H7 (cell line): Measurements from ENCODE around the gene INSR. TPM values are rescaled to one million over a fixed set of nuclear protein-coding genes. Genes with fewer than 3 reads are reported as not detected.
A peak's percentile ranks its signal among the peaks of the same experiment; 100 is the strongest.

Experiments used
- DNase-seq: peaks from one replicate; pipeline ENCODE4 v3.0.0; 2012
- H3K27me3 ChIP-seq: 2 replicates; pipeline ENCODE4 v1.6.0; 2011; ENCODE audit warnings: mild to moderate bottlenecking, low read length; ENCODE audit not compliant: control insufficient read depth, insufficient read depth
- H3K36me3 ChIP-seq: replicated peaks from 2 replicates; pipeline ENCODE4 v1.5.1; 2011; ENCODE audit warnings: low read length; ENCODE audit not compliant: control insufficient read depth, insufficient read depth
- H3K4me3 ChIP-seq: 2 replicates; pipeline ENCODE4 v1.5.1; 2011; ENCODE audit warnings: low read depth, mild to moderate bottlenecking, control low read depth, low read length, moderate library complexity; ENCODE audit not compliant: insufficient read depth
- total RNA-seq: library from RNA; depleted of rRNA; stranded (reverse); fragments of >200 nt; shearing (Covaris generic); gene quantifications from 2 replicates; pipeline ENCODE4 v1.2.3, GENCODE V29; 2014

INSR gene
- total RNA-seq, 1 experiment from 2014 or later: 10.0 TPM

DNA sequence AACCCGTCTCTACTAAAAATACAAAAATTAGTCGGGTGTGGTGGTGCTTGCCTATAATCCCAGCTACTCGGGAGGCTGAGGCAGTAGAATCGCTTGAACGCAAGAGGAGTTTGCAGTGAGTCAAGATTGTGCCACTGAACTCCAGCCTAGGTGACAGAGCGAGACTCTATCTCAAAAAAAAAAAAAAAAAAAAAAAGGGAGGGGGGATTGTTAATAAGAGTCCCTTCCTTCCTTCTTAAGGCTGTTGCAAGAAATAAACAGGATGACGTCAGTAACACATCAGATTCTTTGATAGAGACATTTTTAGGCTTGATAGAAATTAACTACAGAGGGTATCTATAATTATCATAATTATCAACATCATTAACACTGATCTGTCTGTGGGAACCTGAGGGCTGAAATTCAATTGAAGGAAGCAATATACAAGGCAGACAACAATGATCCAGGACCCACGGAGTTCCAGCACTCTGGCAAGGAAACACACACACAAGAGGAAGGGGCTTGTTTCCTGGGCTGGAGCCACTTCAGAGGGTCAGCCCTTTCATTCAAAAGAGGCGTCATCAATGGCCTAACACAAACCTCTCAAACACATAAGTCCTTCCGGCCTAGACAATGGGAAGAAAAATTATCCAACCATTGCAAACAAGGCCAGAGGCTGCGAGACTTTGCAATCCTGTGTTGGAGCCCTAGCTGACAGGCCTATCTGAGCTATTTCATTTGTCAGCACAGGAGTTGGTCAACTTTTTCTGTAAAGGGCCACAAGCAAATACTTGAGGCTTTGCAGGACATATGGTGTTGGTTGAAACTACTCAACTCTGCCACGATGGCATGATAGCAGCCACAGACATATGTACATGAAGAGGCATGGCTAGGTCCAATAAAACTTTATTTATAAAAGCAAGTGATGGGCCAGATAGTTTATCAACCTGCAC, 105.2 kb downstream of the INSR start:
- no peaks in the 10 kb centered on the region for H3K36me3 ChIP-seq
- H3K4me3 ChIP-seq: no peak overlapping the region
- DNase-seq: no peak
- H3K27me3 ChIP-seq: no peaks in the 10 kb centered on the region; the same call in 1 of the 2 replicates

DNA sequence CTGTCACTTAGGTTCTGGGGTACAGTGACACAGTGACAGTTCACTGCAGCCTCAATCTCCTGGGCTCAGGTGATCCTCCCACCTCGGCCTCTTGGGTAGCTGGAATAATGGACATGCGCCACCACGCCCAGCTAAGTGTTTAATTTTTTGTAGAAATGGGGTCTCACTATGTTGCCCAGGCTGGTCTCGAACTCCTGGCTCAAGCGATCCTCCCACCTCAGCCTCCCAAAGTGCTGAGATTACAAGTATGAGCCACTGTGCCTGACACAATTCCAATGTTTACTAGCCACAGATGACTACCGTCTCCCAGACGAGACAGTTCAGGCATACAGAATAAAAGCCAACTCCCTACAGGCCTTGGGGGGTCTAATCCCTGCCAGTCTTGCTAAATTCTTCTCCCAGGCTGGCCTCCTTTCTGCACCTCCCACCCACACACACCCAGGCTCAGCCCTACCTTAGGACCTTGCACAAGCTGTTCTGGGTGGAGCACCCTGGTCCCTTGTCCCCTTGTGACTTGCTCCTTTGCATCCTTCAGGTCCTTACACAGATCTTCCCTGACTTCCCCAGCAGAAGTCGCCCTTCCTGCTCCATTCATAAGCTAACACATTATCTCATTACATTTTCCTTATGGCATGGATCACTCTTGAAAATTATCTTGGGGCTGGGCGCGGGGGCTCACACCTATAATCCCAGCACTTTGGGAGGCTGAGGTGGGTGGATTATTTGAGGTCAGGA, 106.4 kb downstream of the INSR start:
- no peak for DNase-seq
- Histone ChIP-seq H3K36me3 (no peaks in the 10 kb centered on the region), H3K27me3 (no peaks in the 10 kb centered on the region; the same call in 1 of the 2 replicates), H3K4me3 (no peak overlapping the region)

DNA sequence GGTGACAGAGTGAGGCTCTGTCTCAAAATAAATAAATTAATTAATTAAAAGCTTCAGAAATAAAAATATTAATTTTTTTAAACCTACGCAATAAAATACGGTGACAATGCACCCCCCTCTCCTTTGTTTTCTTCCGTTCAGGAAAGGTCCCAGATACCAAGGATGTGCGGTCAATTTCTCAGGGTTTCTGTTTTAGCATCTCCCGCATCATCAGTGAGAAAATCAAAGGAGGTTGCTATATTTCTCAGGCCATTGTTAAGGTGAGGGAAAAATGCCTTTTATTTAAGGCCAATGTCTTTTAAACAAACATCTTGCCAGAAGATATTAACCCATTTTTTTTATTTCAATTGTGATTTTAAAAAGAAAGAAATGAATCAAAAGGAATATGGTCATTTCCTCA, 111.7 kb downstream of the INSR start:
- no peak overlapping the region for H3K4me3 ChIP-seq
- no peaks in the 10 kb centered on the region for H3K27me3 ChIP-seq
- no peaks in the 10 kb centered on the region for H3K36me3 ChIP-seq
- DNase-seq: no peak

DNA sequence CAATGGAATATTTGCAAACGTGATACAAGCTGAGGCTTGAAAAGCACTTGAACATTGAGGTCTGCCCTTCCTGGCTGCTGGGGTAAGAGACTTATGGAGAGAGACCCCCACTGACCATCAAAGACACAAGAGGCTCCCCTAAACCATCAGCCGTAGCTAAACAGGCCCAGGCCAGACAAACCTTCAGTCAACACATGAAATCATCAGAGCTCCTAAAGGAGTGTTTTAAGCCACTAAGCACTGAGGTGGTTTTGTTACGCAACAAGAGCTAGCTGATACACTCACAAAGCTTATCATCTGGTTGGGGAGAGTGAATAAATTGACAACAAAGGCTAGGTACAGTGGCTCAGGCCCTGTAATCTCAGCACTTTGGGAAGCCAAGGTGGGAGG, 114.3 kb downstream of the INSR start:
- H3K4me3 ChIP-seq: no peak overlapping the region
- DNase-seq: no peak
- no peaks in the 10 kb centered on the region for H3K27me3 ChIP-seq
- H3K36me3 ChIP-seq: no peaks in the 10 kb centered on the region

DNA sequence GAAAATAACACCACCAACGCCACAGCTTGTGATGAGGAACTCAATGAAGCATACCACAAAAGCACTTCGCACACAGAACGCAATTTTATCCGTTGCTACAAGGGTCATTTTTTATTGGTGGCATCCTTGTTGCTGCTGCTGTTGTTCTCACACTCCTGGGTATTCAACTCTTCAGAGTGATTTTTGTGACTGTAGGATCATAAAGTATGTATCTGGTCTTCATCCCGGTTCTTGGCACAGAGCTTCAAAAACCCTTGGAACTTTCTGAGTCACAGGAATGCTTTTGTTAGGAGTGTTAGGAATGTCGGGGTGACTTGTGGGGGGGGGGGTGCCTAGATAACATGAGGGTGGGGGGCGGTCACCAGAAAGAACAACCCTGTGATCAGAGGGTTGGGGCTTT, 116.3 kb downstream of the INSR start:
- Histone ChIP-seq H3K4me3 (no peak overlapping the region), H3K27me3 (no peaks in the 10 kb centered on the region), H3K36me3 (no peaks in the 10 kb centered on the region)
- DNase-seq: no peak

GRCh38 chr19:7176792-7177191, 117.4 kb downstream of the INSR start:
- H3K36me3 ChIP-seq: no peaks in the 10 kb centered on the region; the same call in 1 of the 2 replicates
- H3K4me3 ChIP-seq: no peak overlapping the region
- no peak for DNase-seq

DNA sequence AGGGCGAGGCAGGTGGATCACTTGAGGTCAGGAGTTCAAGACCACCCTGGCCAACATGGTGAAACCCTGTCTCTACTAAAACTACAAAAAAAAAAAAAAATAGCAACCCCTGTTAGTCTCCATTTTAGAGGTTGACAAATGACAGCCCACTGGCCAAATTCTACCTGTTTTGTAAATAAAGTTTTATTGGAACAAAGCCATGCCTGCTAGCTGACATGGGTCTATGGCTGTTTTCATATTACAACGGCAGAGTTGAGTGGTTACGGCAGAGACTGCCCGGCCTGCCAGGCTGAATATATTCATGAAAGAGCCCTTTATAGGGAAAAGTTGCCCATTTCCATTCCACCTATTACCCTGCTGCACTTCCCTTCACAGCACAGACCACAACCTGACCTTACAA, 121.4 kb downstream of the INSR start:
- Histone ChIP-seq H3K27me3 (no peaks in the 10 kb centered on the region), H3K4me3 (no peak overlapping the region), H3K36me3 (peaks cover 12% of the 10 kb centered on the region)
- no peak for DNase-seq

More at GRCh38 chr19:7176792-7177191, 117.4 kb downstream of the INSR start:
- no peaks in the 10 kb centered on the region for H3K27me3 ChIP-seq

DNA sequence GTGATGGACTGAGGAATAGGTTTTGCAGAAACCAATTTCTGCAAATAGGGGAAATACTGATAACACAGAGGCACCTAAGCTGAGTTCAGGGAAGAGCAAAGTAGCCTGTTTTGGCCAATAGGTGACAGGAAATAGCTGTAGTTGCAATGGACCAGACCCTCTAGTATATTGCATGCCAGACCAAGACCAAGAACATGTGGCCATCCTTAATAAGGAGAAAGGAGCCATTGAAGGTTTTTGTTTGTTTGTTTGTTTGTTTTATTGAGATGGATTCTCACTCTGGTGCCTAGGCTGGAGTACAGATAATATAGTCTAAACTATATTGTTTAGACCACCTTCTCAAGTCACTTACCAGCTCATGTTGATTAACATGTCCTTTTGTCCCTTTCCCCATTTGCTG, 123.2 kb downstream of the INSR start:
- no peak for DNase-seq
- Histone ChIP-seq H3K36me3 (peaks cover 12% of the 10 kb centered on the region), H3K27me3 (no peaks in the 10 kb centered on the region), H3K4me3 (no peak overlapping the region)

GRCh38 chr19:7168941-7169340, 125.3 kb downstream of the INSR start:
- no peak overlapping the region for H3K4me3 ChIP-seq
- peaks cover 12% of the 10 kb centered on the region for H3K36me3 ChIP-seq
- no peak for DNase-seq
- no peaks in the 10 kb centered on the region for H3K27me3 ChIP-seq

DNA sequence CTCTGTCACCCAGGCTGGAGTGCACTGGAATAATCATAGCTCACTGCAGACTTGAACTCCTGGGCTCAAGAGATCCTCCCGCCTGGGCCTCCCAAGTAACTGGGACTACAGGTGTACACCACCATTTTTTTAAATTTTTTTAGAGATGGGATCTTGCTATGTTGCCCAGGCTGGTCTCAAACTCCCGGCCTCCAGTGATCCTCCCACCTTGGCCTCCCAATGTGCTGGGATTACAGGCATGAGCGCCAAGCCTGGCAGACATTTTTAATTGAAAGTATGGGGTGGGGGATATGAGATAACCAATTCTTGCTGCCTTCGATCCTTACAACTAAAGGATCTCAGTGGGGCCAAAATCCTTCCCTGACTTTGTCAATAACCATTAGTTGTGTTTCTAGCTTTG, 132.9 kb downstream of the INSR start:
- no peaks in the 10 kb centered on the region for H3K27me3 ChIP-seq
- H3K4me3 ChIP-seq: no peak overlapping the region
- no peak for DNase-seq
- H3K36me3 ChIP-seq: peaks cover 5% of the 10 kb centered on the region

GRCh38 chr19:7159105-7159933, 134.9 kb downstream of the INSR start:
- no peaks in the 10 kb centered on the region for H3K27me3 ChIP-seq
- H3K4me3 ChIP-seq: no peak overlapping the region
- DNase-seq: no peak
- peaks cover 5% of the 10 kb centered on the region for H3K36me3 ChIP-seq

- Histone ChIP-seq H3K4me3 (no peak overlapping the region), H3K36me3 (no peaks in the 10 kb centered on the region), H3K27me3 (no peaks in the 10 kb centered on the region)
- no peak for DNase-seq
Observed at GRCh38 chr19:7153022-7153421, 141.2 kb downstream of the INSR start.

DNA sequence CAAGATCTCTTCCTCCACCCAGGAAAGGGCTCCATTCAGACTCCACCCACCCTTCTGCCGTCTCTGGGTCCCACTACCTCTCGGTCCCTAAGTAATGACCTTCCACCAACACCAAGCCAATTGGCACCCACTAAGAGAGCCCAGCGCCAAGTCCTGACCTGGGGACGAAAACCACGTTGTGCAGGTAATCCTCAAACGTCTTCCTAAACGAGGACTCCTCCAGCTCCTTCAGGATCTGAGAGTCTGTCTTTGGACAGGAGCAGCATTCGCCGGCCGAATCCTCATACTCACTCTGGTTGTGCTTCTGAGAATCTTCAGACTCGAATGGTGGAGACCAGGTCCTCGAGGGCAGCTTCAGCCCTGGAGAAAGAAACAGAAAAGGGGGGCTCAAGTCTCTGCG, 141.6 kb downstream of the INSR start:
- DNase-seq: peak; percentile 40
- no peaks in the 10 kb centered on the region for H3K27me3 ChIP-seq
- no peak overlapping the region for H3K4me3 ChIP-seq
- H3K36me3 ChIP-seq: no peaks in the 10 kb centered on the region

- H3K27me3 ChIP-seq: no peaks in the 10 kb centered on the region
- no peaks in the 10 kb centered on the region for H3K36me3 ChIP-seq
- peak; percentile 51 for DNase-seq
- no peak overlapping the region for H3K4me3 ChIP-seq
Observed at GRCh38 chr19:7149956-7150705, 144.1 kb downstream of the INSR start.
